HG03432 (cell line): Measurements from ENCODE around the gene CNNM4.

ENCODE experiments used
- ATAC-seq: cut with Tn5 transposase; IDR thresholded peaks from one replicate; pipeline ENCODE4 v1.9.1; 2021; ENCODE audit warnings: mild to moderate bottlenecking, moderate library complexity; ENCODE audit not compliant: unreplicated experiment

Gene CNNM4

GRCh38 chr2:96809951-96810782 lies 49.5 kb downstream of the CNNM4 start:
- no peak for ATAC-seq

- no peak for ATAC-seq
Observed at GRCh38 chr2:96810783-96811192, 50.1 kb downstream of the CNNM4 start.

- no peak for ATAC-seq
Observed at GRCh38 chr2:96811917-96812316, 51.2 kb downstream of the CNNM4 start.

GRCh38 chr2:96813656-96814055 lies 53.0 kb downstream of the CNNM4 start:
- ATAC-seq: no peak

- ATAC-seq: peak; percentile 9
Observed at GRCh38 chr2:96815326-96816126, 54.8 kb downstream of the CNNM4 start.

GRCh38 chr2:96816127-96816835 lies 55.6 kb downstream of the CNNM4 start, which contains the start of gene CNNM3:
Gene CNNM3, plus strand, starts transcription at chr2:96816268. Its CDS starts 10 bp downstream, at chr2:96816278.
- peak; percentile 90 for ATAC-seq

- peak; percentile 0 for ATAC-seq
Observed at GRCh38 chr2:96816836-96817702, 56.4 kb downstream of the CNNM4 start.

- no peak for ATAC-seq
Observed at GRCh38 chr2:96817882-96818281, 57.2 kb downstream of the CNNM4 start.

- ATAC-seq: no peak
Observed at GRCh38 chr2:96819128-96819875, 58.6 kb downstream of the CNNM4 start.

GRCh38 chr2:96819876-96820511 lies 59.3 kb downstream of the CNNM4 start:
- no peak for ATAC-seq

- ATAC-seq: no peak
Observed at GRCh38 chr2:96821113-96821675, 60.5 kb downstream of the CNNM4 start.

GRCh38 chr2:96822786-96823185 lies 62.1 kb downstream of the CNNM4 start:
- no peak for ATAC-seq

GRCh38 chr2:96823198-96823597 lies 62.5 kb downstream of the CNNM4 start:
- ATAC-seq: no peak

- no peak for ATAC-seq
Observed at GRCh38 chr2:96824079-96824870, 63.6 kb downstream of the CNNM4 start.

- ATAC-seq: no peak
Observed at GRCh38 chr2:96825057-96825456, 64.4 kb downstream of the CNNM4 start.

- ATAC-seq: no peak
Observed at GRCh38 chr2:96826546-96827278, 66.0 kb downstream of the CNNM4 start.

GRCh38 chr2:96828436-96828835 lies 67.7 kb downstream of the CNNM4 start:
- no peak for ATAC-seq
